GM19397 (cell line): ENCODE results near the gene SBK2.
"Not testable (repeated sequence)": the region's sequence is repeated elsewhere in the genome, so short reads cannot be mapped to it uniquely, and the experiment has no call there.

Experiments used
- ATAC-seq: cut with Tn5 transposase; IDR thresholded peaks from one replicate; pipeline ENCODE4 v1.9.1; 2021; ENCODE audit warnings: mild to moderate bottlenecking, moderate library complexity; ENCODE audit not compliant: unreplicated experiment

The SBK2 gene

GRCh38 chr19:55537741-55538111 is 793 bp upstream of the SBK2 start:
- no peak for ATAC-seq

- no peak for ATAC-seq
These were observed 567 bp downstream of the SBK2 start for GRCh38 chr19:55536366-55536765.

GRCh38 chr19:55535965-55536350 is 975 bp downstream of the SBK2 start:
- ATAC-seq = no peak

GRCh38 chr19:55535173-55535964 is 1.6 kb downstream of the SBK2 start:
- ATAC-seq = no peak

DNA sequence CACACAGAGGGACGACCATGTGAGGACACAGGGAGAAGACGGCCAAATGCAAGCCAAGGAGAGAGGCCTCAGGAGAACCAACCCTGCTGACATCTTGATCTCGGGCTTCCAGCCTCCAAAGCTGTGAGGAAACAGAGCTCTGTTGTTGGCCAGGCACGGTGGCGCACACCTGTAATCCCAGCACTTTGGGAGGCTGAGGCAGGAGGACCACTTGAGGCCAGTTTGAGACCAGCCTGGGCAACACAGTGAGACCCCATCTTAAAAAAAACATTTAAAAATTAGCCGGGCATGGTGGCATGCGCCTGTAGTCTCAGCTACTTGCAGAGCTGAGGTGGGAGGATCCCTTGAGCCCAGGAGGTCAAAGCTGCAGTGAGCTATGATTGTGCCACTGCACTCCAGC is 2.7 kb downstream of the SBK2 start:
- ATAC-seq = not testable (repeated sequence)

- ATAC-seq = no peak
These were observed 5.9 kb downstream of the SBK2 start for GRCh38 chr19:55530996-55531395.

DNA sequence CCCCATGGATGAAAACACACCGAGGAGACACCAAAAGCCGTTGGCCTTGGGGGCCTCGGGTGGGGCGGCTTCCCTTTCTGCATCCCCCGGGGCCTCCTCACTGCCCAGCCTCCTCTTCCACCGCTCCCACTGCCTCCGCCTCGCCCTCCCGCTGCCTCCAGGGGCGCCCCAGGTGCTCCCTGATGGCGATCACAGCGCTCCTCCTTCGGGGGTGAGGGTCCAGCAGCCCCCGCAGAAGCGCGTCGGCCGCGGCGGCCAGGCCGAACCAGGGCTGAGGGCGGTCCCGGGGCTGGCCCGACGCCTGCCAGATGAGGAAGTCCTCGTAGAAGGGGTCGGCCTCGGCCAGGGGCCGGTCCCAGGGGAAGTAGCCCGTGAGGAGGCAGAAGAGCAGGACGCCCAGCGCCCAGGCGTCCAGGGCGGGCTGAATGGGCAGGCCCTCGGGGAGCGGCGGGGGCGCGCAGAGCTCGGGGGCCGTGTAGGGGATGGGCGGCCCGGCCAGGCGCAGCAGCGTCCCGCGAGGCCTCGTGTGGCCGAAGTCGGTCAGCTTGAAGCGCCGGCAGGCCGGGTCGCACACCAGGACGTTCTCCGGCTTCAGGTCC is 7.2 kb downstream of the SBK2 start:
- no peak for ATAC-seq

- no peak for ATAC-seq
These were observed 8.7 kb downstream of the SBK2 start for GRCh38 chr19:55528030-55528803.

DNA sequence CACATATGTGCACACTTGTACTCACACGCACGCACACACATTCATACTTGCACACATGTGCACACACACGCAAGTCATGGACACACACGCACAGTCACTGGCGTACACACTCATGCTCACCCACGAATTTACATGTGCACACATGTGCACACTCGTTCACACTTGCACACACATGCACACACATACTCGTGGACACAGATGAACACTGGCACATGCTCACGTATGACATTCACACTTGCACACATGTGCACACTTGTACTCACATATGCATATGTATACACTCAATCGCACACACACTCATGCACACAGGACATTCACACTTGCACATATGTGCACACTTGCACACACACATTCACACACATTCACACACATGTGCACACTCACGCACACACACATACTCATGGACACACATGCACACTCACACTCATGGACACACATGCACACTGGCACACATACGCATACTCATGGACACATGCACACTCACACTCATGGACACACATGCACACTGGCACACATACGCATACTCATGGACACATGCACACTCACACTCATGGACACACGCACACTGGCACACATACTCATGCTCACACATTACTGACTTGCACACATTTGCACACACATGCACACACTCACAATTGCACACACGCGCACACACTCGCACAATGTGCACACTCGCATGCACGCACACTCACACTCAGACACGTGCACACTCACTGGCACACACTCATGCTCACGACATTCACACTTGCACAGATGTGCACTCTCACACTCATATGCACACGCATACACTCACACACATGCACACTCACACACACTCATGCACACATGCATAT is 9.5 kb downstream of the SBK2 start:
- no peak for ATAC-seq

- ATAC-seq = no peak
These were observed 10.4 kb downstream of the SBK2 start for GRCh38 chr19:55526216-55527196.

DNA sequence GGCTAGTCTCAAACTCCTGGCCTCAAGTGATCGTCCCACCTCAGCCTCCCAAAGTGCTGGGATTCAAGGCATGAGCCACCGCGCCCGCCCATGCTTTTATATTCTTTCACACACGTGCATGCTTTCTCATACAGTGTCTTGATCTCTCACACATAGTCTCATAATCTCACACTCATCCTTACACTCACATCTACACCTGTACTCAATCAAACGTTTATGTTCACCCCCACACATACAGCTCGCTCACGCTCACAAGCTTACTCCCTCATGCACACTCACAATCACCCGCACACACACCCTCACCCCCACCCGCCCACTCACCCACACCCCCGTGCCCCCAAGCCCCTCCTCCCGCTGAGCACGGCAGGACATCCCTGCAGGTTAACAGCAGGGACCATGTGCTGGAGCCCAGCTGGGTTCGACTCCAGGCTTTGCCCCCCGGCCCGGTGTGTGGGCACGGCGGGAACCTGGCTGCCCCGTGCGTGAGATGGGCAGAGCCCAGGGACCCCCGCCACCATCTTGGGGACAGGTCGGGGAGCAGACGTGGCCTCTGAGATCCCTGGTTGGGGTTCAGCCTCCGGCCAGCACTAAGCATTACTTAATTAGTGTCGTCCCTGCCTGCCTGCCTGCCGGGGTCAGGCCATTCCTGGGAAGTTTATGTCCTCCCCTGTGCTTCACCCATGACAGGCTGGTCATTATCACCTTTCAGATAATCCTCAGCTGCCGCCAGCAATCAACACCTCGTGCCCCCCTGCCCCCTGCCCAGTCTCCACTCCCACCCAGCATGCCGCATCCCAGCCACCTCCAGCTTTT is 11.4 kb downstream of the SBK2 start:
- ATAC-seq = no peak

DNA sequence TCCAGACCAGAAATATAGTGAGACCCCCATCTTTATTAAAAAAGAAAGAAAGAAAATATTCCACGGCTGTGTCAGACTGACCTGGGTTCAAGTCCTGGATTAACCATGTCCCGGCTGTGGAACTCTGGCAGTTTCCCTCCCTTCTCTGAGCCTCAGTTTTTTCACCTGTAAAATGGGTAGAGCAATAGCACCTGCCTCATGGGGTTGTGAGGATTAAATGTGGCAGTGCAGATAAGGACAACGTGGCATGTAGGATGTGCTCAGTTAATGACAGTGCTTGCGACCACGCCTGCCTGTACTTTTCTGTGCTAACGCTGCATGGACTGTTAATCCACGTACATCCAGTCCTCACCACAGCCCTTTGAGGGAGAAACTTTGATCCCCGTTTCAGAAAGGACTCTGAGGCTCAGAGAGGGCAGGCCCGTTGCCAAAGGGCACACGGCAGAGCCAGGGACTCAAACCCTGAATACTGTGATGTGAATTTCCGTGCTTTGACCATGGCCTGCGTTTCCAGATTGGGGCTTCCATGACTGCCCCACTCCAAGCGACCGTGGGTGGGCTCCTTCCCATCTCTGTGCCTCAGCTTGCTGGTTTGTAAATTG is 16.1 kb downstream of the SBK2 start:
- no peak for ATAC-seq

DNA sequence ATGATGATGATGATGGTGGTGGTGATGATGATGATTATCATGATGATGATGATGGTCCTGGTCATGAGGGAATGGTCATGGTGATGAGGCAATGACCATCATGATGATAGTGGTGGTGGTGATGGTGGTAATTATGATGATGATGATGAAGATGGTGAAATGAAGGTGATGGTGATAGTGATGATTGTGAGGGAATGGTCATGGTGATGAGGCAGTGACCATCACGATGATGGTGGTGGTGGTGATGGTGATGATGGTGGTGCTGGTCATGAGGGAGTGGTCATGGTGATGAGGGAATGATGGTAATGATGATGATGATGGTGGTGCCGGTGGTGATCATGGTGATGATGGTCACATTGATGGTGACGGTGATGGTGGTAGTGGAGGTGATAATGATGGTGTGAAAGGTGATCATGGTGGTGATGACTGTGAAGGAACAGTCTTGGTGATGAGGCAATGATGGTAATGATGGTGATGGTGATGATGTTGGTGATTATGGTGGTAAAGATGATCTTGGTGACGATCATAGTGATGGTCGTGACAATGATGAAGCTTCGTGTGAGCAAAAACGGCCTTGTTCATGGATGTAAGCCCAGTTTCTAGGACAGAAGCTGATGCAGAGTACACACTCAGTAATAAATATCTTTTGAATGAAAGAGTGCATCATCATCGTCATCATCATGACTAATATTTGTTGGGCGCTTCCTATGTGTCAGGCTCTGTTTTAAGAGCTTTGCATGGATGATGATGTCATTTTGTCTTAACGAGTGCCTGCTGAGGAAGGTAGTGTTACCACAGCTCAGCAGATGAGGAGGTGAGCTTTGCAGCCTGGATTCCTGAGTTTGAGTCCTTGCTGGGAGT is 17.3 kb downstream of the SBK2 start:
- no peak for ATAC-seq

GRCh38 chr19:55516878-55517620 is 19.9 kb downstream of the SBK2 start:
- ATAC-seq = peak; percentile 97

GRCh38 chr19:55508120-55508519 is 28.8 kb downstream of the SBK2 start:
- ATAC-seq = no peak

DNA sequence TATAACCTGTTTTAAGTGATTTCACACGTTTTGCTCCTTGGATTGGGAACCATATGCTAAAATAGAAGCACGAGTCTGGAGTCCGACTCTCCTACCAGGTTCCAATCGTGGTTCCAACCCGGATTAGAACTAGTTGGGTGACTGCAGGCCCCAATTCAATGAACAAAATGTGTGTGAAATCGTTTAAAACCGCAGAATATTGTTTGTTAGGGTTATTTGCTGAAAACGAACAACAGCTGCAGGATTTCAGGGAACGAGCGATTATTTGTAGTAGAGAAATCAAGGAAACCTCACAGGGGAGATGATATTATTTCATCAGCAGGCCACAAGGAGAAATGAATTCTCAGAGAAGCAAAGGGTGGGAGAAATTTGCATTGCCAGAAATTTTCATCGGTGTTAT is 32.0 kb downstream of the SBK2 start:
- no peak for ATAC-seq

DNA sequence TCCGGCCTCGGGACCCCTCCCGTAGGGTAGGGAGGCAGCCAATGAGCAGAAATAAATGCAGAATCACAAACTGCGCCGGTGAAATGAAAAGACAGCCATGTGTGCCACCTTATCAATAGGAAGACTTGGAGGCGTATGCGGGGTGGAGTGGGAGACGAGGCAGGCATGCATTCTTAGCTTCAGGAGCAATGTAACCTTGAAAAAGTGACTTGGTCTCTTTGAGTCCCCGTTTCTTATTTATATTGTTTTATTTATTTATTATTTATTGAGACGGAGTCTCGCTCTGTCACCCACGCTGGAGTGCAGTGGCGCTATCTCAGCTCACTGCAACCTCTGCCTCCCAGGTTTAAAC is 32.7 kb downstream of the SBK2 start:
- no peak for ATAC-seq
